Measurements from ENCODE around the gene SDK1. TPM values are rescaled to one million over a fixed set of nuclear protein-coding genes. Genes with fewer than 3 reads are reported as not detected.

The SDK1 gene
- total RNA-seq, 1 experiment from 2014 or later: 9.3 TPM

GRCh38 chr7:4244635-4245034 is 943.6 kb downstream of the SDK1 start:
- peaks cover 28% of the 10 kb centered on the region for H3K36me3 Mint-ChIP-seq
- no peak overlapping the region for H3K4me3 Mint-ChIP-seq
- no peak overlapping the region for H3K27ac Mint-ChIP-seq
- DNase-seq (ENCODE audit: low spot score) (no peak), ATAC-seq (no peak)
- TF ChIP-seq ZNF219 (CRISPR knock-in tag; IDR thresholded peaks at IDR 0.05; ENCODE audit: borderline replicate concordance): no peak
- TF ChIP-seq FOXK1 (CRISPR knock-in tag; IDR thresholded peaks at IDR 0.05): no peak
- no peak for TF ChIP-seq GRHL2 (CRISPR knock-in tag; IDR thresholded peaks at IDR 0.05; ENCODE audit: insufficient replicate concordance, severe bottlenecking)
- no peak for TF ChIP-seq CBFB (CRISPR knock-in tag; IDR thresholded peaks at IDR 0.05; ENCODE audit: low read depth)
- no peak for TF ChIP-seq ZNF138 (CRISPR knock-in tag; conservative IDR thresholded peaks at IDR 0.05)
- TF ChIP-seq SMAD3 (CRISPR knock-in tag; IDR thresholded peaks at IDR 0.05; ENCODE audit: borderline replicate concordance): no peak
- TF ChIP-seq PRRX2 (CRISPR knock-in tag; IDR thresholded peaks at IDR 0.05): no peak
- TF ChIP-seq, protein P1, sequence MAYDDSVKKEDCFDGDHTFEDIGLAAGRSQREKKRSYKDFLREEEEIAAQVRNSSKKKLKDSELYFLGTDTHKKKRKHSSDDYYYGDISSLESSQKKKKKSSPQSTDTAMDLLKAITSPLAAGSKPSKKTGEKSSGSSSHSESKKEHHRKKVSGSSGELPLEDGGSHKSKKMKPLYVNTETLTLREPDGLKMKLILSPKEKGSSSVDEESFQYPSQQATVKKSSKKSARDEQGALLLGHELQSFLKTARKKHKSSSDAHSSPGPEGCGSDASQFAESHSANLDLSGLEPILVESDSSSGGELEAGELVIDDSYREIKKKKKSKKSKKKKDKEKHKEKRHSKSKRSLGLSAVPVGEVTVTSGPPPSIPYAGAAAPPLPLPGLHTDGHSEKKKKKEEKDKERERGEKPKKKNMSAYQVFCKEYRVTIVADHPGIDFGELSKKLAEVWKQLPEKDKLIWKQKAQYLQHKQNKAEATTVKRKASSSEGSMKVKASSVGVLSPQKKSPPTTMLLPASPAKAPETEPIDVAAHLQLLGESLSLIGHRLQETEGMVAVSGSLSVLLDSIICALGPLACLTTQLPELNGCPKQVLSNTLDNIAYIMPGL (CRISPR knock-in tag; IDR thresholded peaks at IDR 0.05): no peak
- TF ChIP-seq NR3C1 (CRISPR knock-in tag; conservative IDR thresholded peaks at IDR 0.05; ENCODE audit: low read depth): no peak
- no peak for TF ChIP-seq NFYB (CRISPR knock-in tag; conservative IDR thresholded peaks at IDR 0.05; ENCODE audit: low read depth)
- no peak for TF ChIP-seq ATF3 (CRISPR knock-in tag; conservative IDR thresholded peaks at IDR 0.05)
- no peak for TF ChIP-seq E2F5 (CRISPR knock-in tag; IDR thresholded peaks at IDR 0.05)
- no peak for TF ChIP-seq ZNF425 (CRISPR knock-in tag; conservative IDR thresholded peaks at IDR 0.05)
- ChIA-PET POLR2A (no interaction called here), CTCF (interaction anchor here (1.3 kb wide), 1 partner anchor 18 kb away, joined by 4 read pairs; no protein-coding TSS in a partner anchor)
- peaks cover 38% of the 10 kb centered on the region for H3K4me1 Mint-ChIP-seq
- no peaks in the 10 kb centered on the region; the same call in 1 of the 2 replicates for H3K27me3 Mint-ChIP-seq (ENCODE audit: low read depth)
- H3K9me3 Mint-ChIP-seq: peaks cover 26% of the 10 kb centered on the region

DNA sequence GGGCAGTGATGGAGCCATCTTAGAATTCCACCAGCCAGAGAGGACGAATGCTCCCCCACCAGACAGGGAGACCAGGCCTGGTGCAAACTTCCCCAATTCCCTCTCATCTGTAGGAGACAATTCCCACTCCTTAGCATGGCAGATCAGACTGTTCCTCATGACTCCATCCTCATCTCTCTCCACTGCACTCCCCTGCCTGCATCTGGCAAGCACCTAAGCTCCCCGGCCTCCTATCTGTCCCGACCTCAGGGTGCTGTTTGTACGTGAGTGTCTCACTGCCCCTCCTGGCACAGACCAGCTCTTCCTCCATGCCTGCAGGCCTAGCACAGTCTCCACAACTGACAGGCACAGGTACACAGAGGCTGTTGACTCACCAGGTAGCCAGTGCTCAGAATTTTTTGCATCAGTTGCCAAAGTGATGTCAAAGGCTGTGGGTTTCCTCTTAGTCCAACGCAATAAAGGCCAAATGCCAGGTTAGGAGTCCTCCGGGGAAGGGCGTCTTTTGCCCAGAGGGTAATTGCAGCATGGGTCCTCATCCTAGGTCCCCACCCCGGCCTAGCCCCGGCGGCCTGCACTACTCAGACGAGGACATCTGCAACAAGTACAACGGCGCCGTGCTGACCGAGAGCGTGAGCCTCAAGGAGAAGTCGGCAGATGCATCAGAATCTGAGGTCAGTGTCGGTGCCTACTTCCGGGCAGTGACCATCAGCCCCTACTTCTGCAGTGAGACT is 944.2 kb downstream of the SDK1 start:
- Mint-ChIP-seq H3K36me3 (peaks cover 28% of the 10 kb centered on the region), H3K9me3 (peaks cover 26% of the 10 kb centered on the region), H3K27ac (no peak overlapping the region), H3K4me1 (peaks cover 31% of the 10 kb centered on the region), H3K27me3 (ENCODE audit: low read depth) (no peaks in the 10 kb centered on the region; the same call in 1 of the 2 replicates), H3K4me3 (no peak overlapping the region)
- DNase-seq (ENCODE audit: low spot score) (no peak), ATAC-seq (no peak)
- ChIA-PET CTCF (no interaction called here), POLR2A (no interaction called here)
- TF ChIP-seq, protein P2, sequence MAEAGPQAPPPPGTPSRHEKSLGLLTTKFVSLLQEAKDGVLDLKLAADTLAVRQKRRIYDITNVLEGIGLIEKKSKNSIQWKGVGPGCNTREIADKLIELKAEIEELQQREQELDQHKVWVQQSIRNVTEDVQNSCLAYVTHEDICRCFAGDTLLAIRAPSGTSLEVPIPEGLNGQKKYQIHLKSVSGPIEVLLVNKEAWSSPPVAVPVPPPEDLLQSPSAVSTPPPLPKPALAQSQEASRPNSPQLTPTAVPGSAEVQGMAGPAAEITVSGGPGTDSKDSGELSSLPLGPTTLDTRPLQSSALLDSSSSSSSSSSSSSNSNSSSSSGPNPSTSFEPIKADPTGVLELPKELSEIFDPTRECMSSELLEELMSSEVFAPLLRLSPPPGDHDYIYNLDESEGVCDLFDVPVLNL (CRISPR knock-in tag; IDR thresholded peaks at IDR 0.05; ENCODE audit: borderline replicate concordance, low read depth): no peak
- no peak for TF ChIP-seq CREM (CRISPR knock-in tag; IDR thresholded peaks at IDR 0.05)

Data from WTC11 (cell line).